Measurements from ENCODE around the gene ADRM1.

Gene ADRM1

GRCh38 chr20:62353289-62354030, 50.7 kb downstream of the ADRM1 start:
- H3K4me3 ChIP-seq (ENCODE audit: low read depth, low read length), result no peak overlapping the region
- H3K36me3 ChIP-seq (ENCODE audit: control insufficient read depth, insufficient read depth, low read length), result peaks cover 56% of the 10 kb centered on the region
- peaks cover 8% of the 10 kb centered on the region; the same call in 1 of the 2 replicates for H3K9me3 ChIP-seq (ENCODE audit: control insufficient read depth, insufficient read depth, low read depth, low read length)
- no peaks in the 10 kb centered on the region for H3K27me3 ChIP-seq (ENCODE audit: control insufficient read depth, insufficient read depth, low read length)
- peaks cover 43% of the 10 kb centered on the region for H3K4me1 ChIP-seq (ENCODE audit: control insufficient read depth, insufficient read depth, low read length)
- no peak overlapping the region for H3K9ac ChIP-seq (ENCODE audit: low read length)
- peak overlapping the region; percentile 65 for H3K27ac ChIP-seq (ENCODE audit: low read depth, low read length)

GRCh38 chr20:62354031-62354808, 51.4 kb downstream of the ADRM1 start:
- H3K4me1 ChIP-seq (ENCODE audit: control insufficient read depth, insufficient read depth, low read length), result peaks cover 50% of the 10 kb centered on the region
- no peak overlapping the region for H3K4me3 ChIP-seq (ENCODE audit: low read depth, low read length)
- no peaks in the 10 kb centered on the region for H3K27me3 ChIP-seq (ENCODE audit: control insufficient read depth, insufficient read depth, low read length)

GRCh38 chr20:62354811-62355341, 52.1 kb downstream of the ADRM1 start:
- Histone ChIP-seq H3K27me3 (ENCODE audit: control insufficient read depth, insufficient read depth, low read length) (no peaks in the 10 kb centered on the region), H3K9ac (ENCODE audit: low read length) (peak overlapping the region; percentile 47), H3K4me1 (ENCODE audit: control insufficient read depth, insufficient read depth, low read length) (peaks cover 56% of the 10 kb centered on the region), H3K4me3 (ENCODE audit: low read depth, low read length) (no peak overlapping the region), H3K36me3 (ENCODE audit: control insufficient read depth, insufficient read depth, low read length) (peaks cover 48% of the 10 kb centered on the region), H3K27ac (ENCODE audit: low read depth, low read length) (peak overlapping the region; percentile 92), H3K9me3 (ENCODE audit: control insufficient read depth, insufficient read depth, low read depth, low read length) (peaks cover 3% of the 10 kb centered on the region; the same call in 1 of the 2 replicates)

More at GRCh38 chr20:62354031-62354808, 51.4 kb downstream of the ADRM1 start:
- H3K9ac ChIP-seq (ENCODE audit: low read length), result peak overlapping the region; percentile 4
- peak overlapping the region; percentile 92 for H3K27ac ChIP-seq (ENCODE audit: low read depth, low read length)
- H3K36me3 ChIP-seq (ENCODE audit: control insufficient read depth, insufficient read depth, low read length), result peaks cover 53% of the 10 kb centered on the region
- peaks cover 6% of the 10 kb centered on the region; the same call in 1 of the 2 replicates for H3K9me3 ChIP-seq (ENCODE audit: control insufficient read depth, insufficient read depth, low read depth, low read length)

DNA sequence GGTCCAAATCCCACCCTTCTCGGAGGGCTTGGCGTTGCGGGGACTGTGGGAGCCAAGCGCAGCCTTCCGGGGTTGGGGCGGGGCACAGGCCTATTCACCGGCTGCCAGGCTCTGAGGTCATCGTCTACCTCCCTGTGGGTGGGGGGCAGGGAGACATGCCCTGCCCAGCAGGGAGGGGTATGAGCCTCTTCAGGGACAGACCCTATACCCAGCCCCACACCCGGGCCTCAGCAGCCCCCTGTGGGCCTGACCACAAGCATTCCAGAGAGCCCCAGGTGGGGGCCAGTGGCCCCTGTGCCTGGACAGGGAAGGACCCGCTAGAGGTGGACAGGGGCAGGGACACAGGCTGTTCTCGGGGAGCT, 52.7 kb downstream of the ADRM1 start:
- peaks cover 42% of the 10 kb centered on the region for H3K36me3 ChIP-seq (ENCODE audit: control insufficient read depth, insufficient read depth, low read length)
- H3K27ac ChIP-seq (ENCODE audit: low read depth, low read length), result peak overlapping the region; percentile 92

DNA sequence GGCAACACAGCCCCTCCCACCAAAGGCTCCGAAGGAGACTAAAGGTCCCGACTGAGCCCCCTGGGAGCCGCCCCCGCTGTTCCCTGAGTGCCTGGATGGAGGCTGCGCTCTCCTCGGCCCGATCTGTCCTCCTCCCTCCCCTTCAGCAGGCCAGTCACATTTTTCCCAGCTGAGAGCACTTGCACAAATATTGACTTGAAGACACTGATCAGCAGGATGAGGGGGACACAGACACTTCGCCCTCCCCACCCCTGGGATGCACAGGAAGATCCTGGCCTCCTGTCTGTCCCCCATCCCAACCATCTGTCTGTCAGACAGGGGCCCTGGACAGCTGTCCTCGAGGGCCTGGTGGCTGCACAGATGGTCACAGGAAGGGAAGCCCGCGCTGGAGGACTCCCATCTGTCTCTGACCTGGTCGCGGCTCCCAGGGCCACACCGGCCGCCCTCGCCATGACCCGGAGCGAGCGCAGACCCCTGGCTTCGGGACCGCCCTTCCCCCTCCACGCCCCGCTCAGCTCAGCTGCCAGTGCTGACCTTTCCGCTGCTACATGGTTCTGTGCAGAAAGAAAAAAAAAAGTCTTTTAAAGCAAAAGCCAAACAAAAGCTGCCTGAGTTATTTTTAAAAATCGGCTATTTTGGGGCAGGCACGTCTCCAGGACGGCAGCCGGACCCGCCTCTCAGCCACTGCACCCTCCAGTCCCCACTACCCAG, 53.2 kb downstream of the ADRM1 start:
- Histone ChIP-seq H3K4me3 (ENCODE audit: low read depth, low read length) (no peak overlapping the region), H3K9me3 (ENCODE audit: control insufficient read depth, insufficient read depth, low read depth, low read length) (no peaks in the 10 kb centered on the region), H3K9ac (ENCODE audit: low read length) (peak overlapping the region; percentile 45), H3K27ac (ENCODE audit: low read depth, low read length) (peak overlapping the region; percentile 92), H3K27me3 (ENCODE audit: control insufficient read depth, insufficient read depth, low read length) (no peaks in the 10 kb centered on the region), H3K4me1 (ENCODE audit: control insufficient read depth, insufficient read depth, low read length) (peaks cover 61% of the 10 kb centered on the region), H3K36me3 (ENCODE audit: control insufficient read depth, insufficient read depth, low read length) (peaks cover 40% of the 10 kb centered on the region)

More for the DNA sequence above, 52.7 kb downstream of the ADRM1 start:
- Histone ChIP-seq H3K9ac (ENCODE audit: low read length) (peak overlapping the region; percentile 47), H3K4me1 (ENCODE audit: control insufficient read depth, insufficient read depth, low read length) (peaks cover 56% of the 10 kb centered on the region), H3K9me3 (ENCODE audit: control insufficient read depth, insufficient read depth, low read depth, low read length) (no peaks in the 10 kb centered on the region), H3K4me3 (ENCODE audit: low read depth, low read length) (no peak overlapping the region), H3K27me3 (ENCODE audit: control insufficient read depth, insufficient read depth, low read length) (no peaks in the 10 kb centered on the region)

- H3K27me3 ChIP-seq (ENCODE audit: control insufficient read depth, insufficient read depth, low read length), result no peaks in the 10 kb centered on the region
- H3K36me3 ChIP-seq (ENCODE audit: control insufficient read depth, insufficient read depth, low read length), result peaks cover 33% of the 10 kb centered on the region
- H3K9me3 ChIP-seq (ENCODE audit: control insufficient read depth, insufficient read depth, low read depth, low read length), result no peaks in the 10 kb centered on the region
- peak overlapping the region; percentile 92 for H3K27ac ChIP-seq (ENCODE audit: low read depth, low read length)
- H3K4me1 ChIP-seq (ENCODE audit: control insufficient read depth, insufficient read depth, low read length), result peaks cover 67% of the 10 kb centered on the region
- peak overlapping the region; percentile 45 for H3K9ac ChIP-seq (ENCODE audit: low read length)
- H3K4me3 ChIP-seq (ENCODE audit: low read depth, low read length), result no peak overlapping the region
These were observed 53.9 kb downstream of the ADRM1 start for GRCh38 chr20:62356589-62357186.

- no peak overlapping the region for H3K4me3 ChIP-seq (ENCODE audit: low read depth, low read length)
- H3K27ac ChIP-seq (ENCODE audit: low read depth, low read length), result peak overlapping the region; percentile 92; the same call in 1 of the 2 replicates
- H3K9ac ChIP-seq (ENCODE audit: low read length), result peak overlapping the region; percentile 9
- no peaks in the 10 kb centered on the region for H3K9me3 ChIP-seq (ENCODE audit: control insufficient read depth, insufficient read depth, low read depth, low read length)
- peaks cover 73% of the 10 kb centered on the region for H3K4me1 ChIP-seq (ENCODE audit: control insufficient read depth, insufficient read depth, low read length)
- peaks cover 31% of the 10 kb centered on the region for H3K36me3 ChIP-seq (ENCODE audit: control insufficient read depth, insufficient read depth, low read length)
- H3K27me3 ChIP-seq (ENCODE audit: control insufficient read depth, insufficient read depth, low read length), result no peaks in the 10 kb centered on the region
These were observed 54.4 kb downstream of the ADRM1 start for GRCh38 chr20:62357187-62357667.

DNA sequence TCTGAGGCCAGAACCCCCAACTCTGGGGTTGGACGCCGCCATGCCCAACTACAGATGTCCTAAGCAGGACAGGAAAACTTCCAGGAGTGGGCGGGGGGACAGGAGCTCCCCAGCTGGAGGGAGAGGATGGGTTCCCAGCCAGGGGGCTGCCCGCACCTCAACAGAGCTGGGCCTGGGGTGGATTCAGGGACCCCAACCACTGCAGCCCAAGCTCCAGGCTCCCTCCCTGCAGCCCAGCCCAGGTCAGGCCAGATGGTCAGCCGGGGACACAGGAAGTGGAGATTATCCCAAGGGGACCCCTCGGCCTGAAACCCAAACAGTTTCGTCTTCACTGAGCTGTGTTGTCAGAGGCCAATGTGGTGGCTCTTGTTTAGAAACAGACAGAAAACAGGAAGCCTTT, 54.9 kb downstream of the ADRM1 start:
- Histone ChIP-seq H3K27ac (ENCODE audit: low read depth, low read length) (0 out of 2 replicates have a peak overlapping the region, but pooled peaks have one; percentile 72), H3K9ac (ENCODE audit: low read length) (no peak overlapping the region), H3K27me3 (ENCODE audit: control insufficient read depth, insufficient read depth, low read length) (no peaks in the 10 kb centered on the region), H3K9me3 (ENCODE audit: control insufficient read depth, insufficient read depth, low read depth, low read length) (no peaks in the 10 kb centered on the region), H3K4me1 (ENCODE audit: control insufficient read depth, insufficient read depth, low read length) (peaks cover 77% of the 10 kb centered on the region), H3K36me3 (ENCODE audit: control insufficient read depth, insufficient read depth, low read length) (peaks cover 28% of the 10 kb centered on the region), H3K4me3 (ENCODE audit: low read depth, low read length) (no peak overlapping the region)

Data from HUES6 (cell line).